Stimulated activated CD8-positive, alpha-beta memory T cell treated with anti-CD3 and anti-CD28 coated beads, Interleukin-15, amount 100 ng/mL, for 1 hour (primary cell): Measurements from ENCODE around the gene MED13L.
"Not testable (repeated sequence)": the region's sequence is repeated elsewhere in the genome, so short reads cannot be mapped to it uniquely, and the experiment has no call there.

Experiments used
- DNase-seq: peaks from one replicate; pipeline ENCODE4 v3.0.0-alpha.2; 2020; ENCODE audit warnings: low read depth

The MED13L gene

GRCh38 chr12:116152268-116152667, 125.2 kb downstream of the MED13L start:
- DNase-seq: no peak

- no peak for DNase-seq
Observed at GRCh38 chr12:116150452-116150851, 127.0 kb downstream of the MED13L start.

GRCh38 chr12:116150001-116150400, 127.5 kb downstream of the MED13L start:
- no peak for DNase-seq

- no peak for DNase-seq
Observed at GRCh38 chr12:116148844-116149243, 128.6 kb downstream of the MED13L start.

GRCh38 chr12:116146386-116146785, 131.1 kb downstream of the MED13L start:
- DNase-seq: no peak

GRCh38 chr12:116145451-116145850, 132.0 kb downstream of the MED13L start:
- no peak for DNase-seq

- DNase-seq: no peak
Observed at GRCh38 chr12:116144384-116144783, 133.1 kb downstream of the MED13L start.

- no peak for DNase-seq
Observed at GRCh38 chr12:116143909-116144308, 133.6 kb downstream of the MED13L start.

GRCh38 chr12:116142936-116143898, 134.3 kb downstream of the MED13L start:
- DNase-seq: no peak

- DNase-seq: no peak
Observed at GRCh38 chr12:116141833-116142162, 135.7 kb downstream of the MED13L start.

- no peak for DNase-seq
Observed at GRCh38 chr12:116141110-116141832, 136.2 kb downstream of the MED13L start.

GRCh38 chr12:116140529-116140928, 137.0 kb downstream of the MED13L start:
- DNase-seq: no peak

GRCh38 chr12:116138781-116139180, 138.7 kb downstream of the MED13L start:
- no peak for DNase-seq

- DNase-seq: no peak
Observed at GRCh38 chr12:116138364-116138763, 139.1 kb downstream of the MED13L start.

GRCh38 chr12:116137318-116137717, 140.2 kb downstream of the MED13L start:
- no peak for DNase-seq

- DNase-seq: no peak
Observed at GRCh38 chr12:116136340-116136739, 141.2 kb downstream of the MED13L start.

- no peak for DNase-seq
Observed at GRCh38 chr12:116135209-116135930, 142.1 kb downstream of the MED13L start.

- DNase-seq: no peak
Observed at GRCh38 chr12:116133636-116134214, 143.8 kb downstream of the MED13L start.

- DNase-seq: no peak
Observed at GRCh38 chr12:116133149-116133548, 144.3 kb downstream of the MED13L start.

GRCh38 chr12:116131987-116132386, 145.5 kb downstream of the MED13L start:
- not testable (repeated sequence) for DNase-seq

GRCh38 chr12:116131176-116131575, 146.3 kb downstream of the MED13L start:
- DNase-seq: no peak

- no peak for DNase-seq
Observed at GRCh38 chr12:116130431-116130830, 147.1 kb downstream of the MED13L start.
